HG03108 (cell line): ENCODE measurements around the gene PLS1.
"Not testable (repeated sequence)": the region's sequence is repeated elsewhere in the genome, so short reads cannot be mapped to it uniquely, and the experiment has no call there.

Source experiments
- ATAC-seq: cut with Tn5 transposase; IDR thresholded peaks from one replicate; pipeline ENCODE4 v1.9.1; 2021; ENCODE audit warnings: moderate library complexity; ENCODE audit not compliant: unreplicated experiment

Gene PLS1

GRCh38 chr3:142690613-142691012 is 94.4 kb downstream of the PLS1 start:
- ATAC-seq, result no peak

- no peak for ATAC-seq
Measured at GRCh38 chr3:142691527-142691926, 95.3 kb downstream of the PLS1 start.

- ATAC-seq, result no peak
Measured at GRCh38 chr3:142693136-142693853, 97.1 kb downstream of the PLS1 start.

- ATAC-seq, result no peak
Measured at GRCh38 chr3:142694225-142694624, 98.0 kb downstream of the PLS1 start.

GRCh38 chr3:142705198-142705597 is 109.0 kb downstream of the PLS1 start:
- no peak for ATAC-seq

- ATAC-seq, result no peak
Measured at GRCh38 chr3:142706321-142707127, 110.3 kb downstream of the PLS1 start.

GRCh38 chr3:142709207-142709606 is 113.0 kb downstream of the PLS1 start:
- ATAC-seq, result no peak

GRCh38 chr3:142714882-142715281 is 118.7 kb downstream of the PLS1 start:
- not testable (repeated sequence) for ATAC-seq

GRCh38 chr3:142716102-142716501 is 119.9 kb downstream of the PLS1 start:
- no peak for ATAC-seq

- no peak for ATAC-seq
Measured at GRCh38 chr3:142723665-142723967, 127.4 kb downstream of the PLS1 start.

- ATAC-seq, result peak; percentile 94
Measured at GRCh38 chr3:142723968-142724681, 127.9 kb downstream of the PLS1 start, which contains the start of gene TRPC1. Gene TRPC1 (plus strand): TSS chr3:142724034. CDS start chr3:142724560, 526 bp downstream.

- ATAC-seq, result peak; percentile 13
Measured at GRCh38 chr3:142724682-142725356, 128.6 kb downstream of the PLS1 start.

GRCh38 chr3:142725357-142725739 is 129.2 kb downstream of the PLS1 start:
- ATAC-seq, result no peak

GRCh38 chr3:142726017-142726416 is 129.8 kb downstream of the PLS1 start:
- no peak for ATAC-seq

GRCh38 chr3:142732066-142732465 is 135.9 kb downstream of the PLS1 start:
- no peak for ATAC-seq

- no peak for ATAC-seq
Measured at GRCh38 chr3:142734834-142735233, 138.6 kb downstream of the PLS1 start.

GRCh38 chr3:142735462-142735861 is 139.3 kb downstream of the PLS1 start:
- ATAC-seq, result no peak

GRCh38 chr3:142738396-142738795 is 142.2 kb downstream of the PLS1 start:
- no peak for ATAC-seq

GRCh38 chr3:142746646-142747045 is 150.5 kb downstream of the PLS1 start:
- no peak for ATAC-seq

- ATAC-seq, result not testable (repeated sequence)
Measured at GRCh38 chr3:142750531-142750930, 154.3 kb downstream of the PLS1 start.

GRCh38 chr3:142752605-142753004 is 156.4 kb downstream of the PLS1 start:
- not testable (repeated sequence) for ATAC-seq
